ENCODE results near the gene B3GNT9.

Gene B3GNT9

GRCh38 chr16:67166110-67166547, 15.3 kb upstream of the B3GNT9 start:
- TF ChIP-seq, protein P1, sequence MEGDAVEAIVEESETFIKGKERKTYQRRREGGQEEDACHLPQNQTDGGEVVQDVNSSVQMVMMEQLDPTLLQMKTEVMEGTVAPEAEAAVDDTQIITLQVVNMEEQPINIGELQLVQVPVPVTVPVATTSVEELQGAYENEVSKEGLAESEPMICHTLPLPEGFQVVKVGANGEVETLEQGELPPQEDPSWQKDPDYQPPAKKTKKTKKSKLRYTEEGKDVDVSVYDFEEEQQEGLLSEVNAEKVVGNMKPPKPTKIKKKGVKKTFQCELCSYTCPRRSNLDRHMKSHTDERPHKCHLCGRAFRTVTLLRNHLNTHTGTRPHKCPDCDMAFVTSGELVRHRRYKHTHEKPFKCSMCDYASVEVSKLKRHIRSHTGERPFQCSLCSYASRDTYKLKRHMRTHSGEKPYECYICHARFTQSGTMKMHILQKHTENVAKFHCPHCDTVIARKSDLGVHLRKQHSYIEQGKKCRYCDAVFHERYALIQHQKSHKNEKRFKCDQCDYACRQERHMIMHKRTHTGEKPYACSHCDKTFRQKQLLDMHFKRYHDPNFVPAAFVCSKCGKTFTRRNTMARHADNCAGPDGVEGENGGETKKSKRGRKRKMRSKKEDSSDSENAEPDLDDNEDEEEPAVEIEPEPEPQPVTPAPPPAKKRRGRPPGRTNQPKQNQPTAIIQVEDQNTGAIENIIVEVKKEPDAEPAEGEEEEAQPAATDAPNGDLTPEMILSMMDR (IDR thresholded peaks at IDR 0.05; ENCODE audit: extremely low read depth, missing control alignments): no peak

DNA sequence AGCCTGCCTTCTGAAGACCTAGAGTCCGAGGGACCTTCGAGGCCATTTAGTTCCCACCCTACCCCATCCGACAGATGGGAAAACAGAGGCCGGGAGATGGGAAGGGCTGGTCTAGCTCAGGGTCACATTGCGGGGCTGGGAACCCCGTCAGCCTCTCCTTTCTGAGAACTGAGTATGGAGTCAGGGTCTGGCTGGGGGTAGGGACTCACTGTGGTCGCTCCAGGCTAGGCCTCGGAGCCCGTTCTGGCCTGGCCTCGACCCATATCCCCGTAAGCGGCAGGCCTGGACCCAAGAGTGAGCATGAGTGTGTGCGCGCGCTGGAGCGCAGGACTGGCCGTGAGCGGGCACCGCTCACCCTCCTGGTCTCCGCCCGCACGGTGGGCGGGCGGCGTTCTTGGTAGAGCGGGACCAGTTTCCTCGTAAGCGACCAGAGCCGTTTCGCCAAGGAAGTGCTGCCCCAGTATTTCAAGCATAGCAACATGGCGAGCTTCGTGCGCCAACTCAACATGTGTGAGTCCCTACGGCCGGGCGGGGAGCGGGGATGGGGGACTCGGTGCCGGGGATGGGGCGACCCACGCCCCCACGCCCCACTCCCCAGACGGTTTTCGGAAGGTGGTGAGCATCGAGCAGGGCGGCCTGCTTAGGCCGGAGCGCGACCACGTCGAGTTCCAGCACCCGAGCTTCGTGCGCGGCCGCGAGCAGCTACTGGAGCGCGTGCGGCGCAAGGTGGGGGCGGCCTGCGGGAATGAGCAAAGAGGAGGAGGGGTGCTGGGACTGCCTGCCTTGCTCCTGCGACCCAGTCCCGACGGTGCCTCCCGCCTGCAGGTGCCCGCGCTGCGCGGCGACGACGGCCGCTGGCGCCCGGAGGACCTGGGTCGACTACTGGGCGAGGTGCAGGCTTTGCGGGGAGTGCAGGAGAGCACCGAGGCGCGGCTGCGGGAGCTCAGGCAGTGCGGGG, 14.6 kb upstream of the B3GNT9 start:
- TF ChIP-seq, protein P1 (IDR thresholded peaks at IDR 0.05; ENCODE audit: extremely low read depth, missing control alignments): no peak
- DNase-seq (ENCODE audit: low spot score): no peak

More at GRCh38 chr16:67166110-67166547, 15.3 kb upstream of the B3GNT9 start:
- DNase-seq (ENCODE audit: low spot score): no peak

GRCh38 chr16:67164599-67165061, 13.8 kb upstream of the B3GNT9 start, which contains the start of gene HSF4:
HSF4 (plus strand) TSS chr16:67164745; CDS start chr16:67164812, 67 bp downstream.
- DNase-seq (ENCODE audit: low spot score): peak; percentile 65
- TF ChIP-seq, protein P1 (IDR thresholded peaks at IDR 0.05; ENCODE audit: extremely low read depth, missing control alignments): no peak

- TF ChIP-seq, protein P1 (IDR thresholded peaks at IDR 0.05; ENCODE audit: extremely low read depth, missing control alignments): no peak
- no peak for DNase-seq (ENCODE audit: low spot score)
These were observed 13.3 kb upstream of the B3GNT9 start for GRCh38 chr16:67163999-67164558.

DNA sequence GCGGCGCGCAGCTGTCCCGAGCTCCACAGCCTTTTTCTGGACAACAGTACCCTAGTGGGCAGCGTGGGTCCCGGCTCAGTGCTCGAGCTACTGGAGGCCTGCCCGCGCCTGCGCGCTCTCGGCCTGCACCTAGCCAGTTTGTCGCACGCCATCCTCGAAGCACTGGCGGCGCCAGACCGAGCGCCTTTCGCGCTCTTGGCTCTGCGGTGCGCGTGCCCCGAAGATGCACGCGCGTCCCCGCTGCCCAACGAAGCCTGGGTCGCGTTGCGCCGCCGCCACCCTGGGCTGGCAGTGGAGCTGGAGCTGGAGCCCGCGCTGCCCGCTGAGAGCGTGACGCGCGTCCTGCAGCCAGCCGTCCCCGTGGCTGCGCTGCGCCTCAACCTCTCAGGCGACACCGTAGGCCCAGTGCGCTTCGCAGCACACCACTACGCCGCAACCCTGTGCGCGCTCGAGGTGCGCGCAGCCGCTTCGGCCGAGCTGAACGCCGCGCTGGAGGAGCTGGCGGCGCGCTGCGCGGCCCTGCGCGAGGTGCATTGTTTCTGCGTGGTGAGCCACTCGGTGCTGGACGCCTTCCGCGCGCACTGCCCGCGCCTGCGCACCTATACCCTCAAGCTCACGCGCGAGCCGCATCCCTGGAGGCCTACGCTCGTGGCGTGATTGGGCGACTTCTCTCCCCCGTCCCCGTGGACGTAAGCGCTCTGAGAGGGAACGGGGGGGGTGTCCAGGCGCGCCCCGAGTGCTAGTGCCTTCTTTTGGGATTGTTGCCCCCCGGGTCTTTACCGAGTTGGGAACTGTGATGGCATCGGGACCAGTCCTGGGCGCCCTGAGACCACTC, 12.6 kb upstream of the B3GNT9 start:
- TF ChIP-seq, protein P1 (IDR thresholded peaks at IDR 0.05; ENCODE audit: extremely low read depth, missing control alignments): no peak
- DNase-seq (ENCODE audit: low spot score): peak; percentile 67

- no peak for DNase-seq (ENCODE audit: low spot score)
- TF ChIP-seq, protein P1 (IDR thresholded peaks at IDR 0.05; ENCODE audit: extremely low read depth, missing control alignments): no peak
These were observed 11.8 kb upstream of the B3GNT9 start for GRCh38 chr16:67162506-67163163.
